Esophagus squamous epithelium (tissue), 5 donors: ENCODE data around the gene ZNF669. TPM values are rescaled to one million over a fixed set of nuclear protein-coding genes. Genes with fewer than 3 reads are reported as not detected.

Experiments used
- DNase-seq: peaks from one replicate; lab custom pipeline; 2025; lab: John Stamatoyannopoulos, UW
- H3K27ac ChIP-seq, 4 donors: fragments of 200-600 bp; sonication (generic); one replicate each; pipeline ENCODE4 v1.5.1; 2016 to 2019; ENCODE audit warnings: mild to moderate bottlenecking in 1 of 4
- H3K27me3 ChIP-seq, 4 donors: fragments of 200-600 bp; sonication (generic); 1 replicate in 3 of 4; 2 replicates in 1 of 4; pipeline versions ENCODE4 v1.5.1 to v1.6.0; 2017 to 2021; ENCODE audit warnings: antibody characterized with exemption in 1 of 4
- H3K36me3 ChIP-seq, 3 donors: fragments of 200-600 bp; sonication (generic); one replicate each; pipeline ENCODE4 v1.5.1; 2016 to 2019
- H3K4me1 ChIP-seq, 3 donors: fragments of 200-600 bp; sonication (generic); one replicate each; pipeline ENCODE4 v1.5.1; 2017 to 2019
- H3K4me3 ChIP-seq, 4 donors: fragments of 200-600 bp; sonication (generic); 1 replicate in 3 of 4; 2 replicates in 1 of 4; pipeline ENCODE4 v1.5.1; 2016 to 2019; ENCODE audit warnings: mild to moderate bottlenecking in 2 of 4, moderate library complexity in 1 of 4
- H3K9me3 ChIP-seq, 3 donors: fragments of 200-600 bp; sonication (generic); one replicate each; pipeline ENCODE4 v1.5.1; 2016 to 2019
- CTCF ChIP-seq, 6 experiments: fragments of 450-650 bp in 4 of 6; fragments of 200-600 bp in 2 of 6; sonication (generic) in 2 of 6; IDR thresholded peaks; one replicate each; pipeline ENCODE4 v1.5.1; 2016 to 2019; ENCODE audit warnings: antibody characterized with exemption in 6 of 6, mild to moderate bottlenecking in 4 of 6, moderate library complexity in 4 of 6
- POLR2A ChIP-seq, 4 donors: fragments of 450-650 bp; IDR thresholded peaks; one replicate each; pipeline ENCODE4 v1.6.1; 2017; ENCODE audit warnings: antibody characterized with exemption in 4 of 4, mild to moderate bottlenecking in 4 of 4, moderate library complexity in 3 of 4
- WGBS, 2 donors: methylation state at CpG; one replicate each; pipeline ENCODE4 v1.1.5; 2018; 5-methylcytosine and 5-hydroxymethylcytosine counted together
- intact Hi-C: fragments of 100-400 bp; cut with DNase I; formaldehyde crosslinking; loops from one replicate; pipeline ENCODE4 v1.15.0; 2022
- total RNA-seq, 4 donors: library from RNA; depleted of rRNA; stranded (reverse); fragments of >200 nt; gene quantifications; one replicate each; pipeline ENCODE4 v1.1.0, GENCODE V29; 2016
- donor health status: DM: yes; HTN: yes; CAD: no.

The ZNF669 gene
- total RNA-seq, 4 donors from 2014 or later, result 0.95 to 6.7 (median 3.2) TPM

DNA sequence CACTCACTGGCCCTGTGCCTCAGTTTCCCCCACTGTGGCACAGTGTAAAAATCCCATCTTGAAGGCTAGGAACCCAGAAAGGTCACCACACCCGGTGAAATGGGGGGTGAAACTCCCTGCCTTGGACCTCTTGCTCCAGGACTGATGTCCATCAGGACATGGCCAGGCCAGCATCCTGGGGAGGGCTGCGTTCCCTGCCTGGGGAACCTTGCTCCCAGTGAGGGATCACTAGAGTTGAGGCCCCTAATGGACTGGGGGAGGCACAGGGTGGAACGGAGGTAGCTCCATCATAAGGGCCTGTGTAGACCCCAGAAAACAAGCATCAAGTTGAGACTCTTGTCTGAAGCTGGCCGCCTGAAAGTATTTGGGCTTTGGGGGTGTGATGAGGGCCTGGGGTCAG, 15.2 kb downstream of the ZNF669 start:
- no peak overlapping the region for H3K27ac ChIP-seq
- no peaks in the 10 kb centered on the region for H3K27me3 ChIP-seq
- H3K4me1 ChIP-seq, result no peaks in the 10 kb centered on the region
- WGBS, 2 donors, result 82 to 83% methylated on average over 2 to 3 of the region's 4 CpGs
- no peaks in the 10 kb centered on the region for H3K9me3 ChIP-seq
- H3K4me3 ChIP-seq, result no peak overlapping the region
- TF ChIP-seq POLR2A (IDR thresholded peaks at IDR 0.05) (no peak), CTCF (IDR thresholded peaks at IDR 0.05) (no peak)
- H3K36me3 ChIP-seq, result no peaks in the 10 kb centered on the region
- intact Hi-C loops, result no loop called here
- no peak for DNase-seq

DNA sequence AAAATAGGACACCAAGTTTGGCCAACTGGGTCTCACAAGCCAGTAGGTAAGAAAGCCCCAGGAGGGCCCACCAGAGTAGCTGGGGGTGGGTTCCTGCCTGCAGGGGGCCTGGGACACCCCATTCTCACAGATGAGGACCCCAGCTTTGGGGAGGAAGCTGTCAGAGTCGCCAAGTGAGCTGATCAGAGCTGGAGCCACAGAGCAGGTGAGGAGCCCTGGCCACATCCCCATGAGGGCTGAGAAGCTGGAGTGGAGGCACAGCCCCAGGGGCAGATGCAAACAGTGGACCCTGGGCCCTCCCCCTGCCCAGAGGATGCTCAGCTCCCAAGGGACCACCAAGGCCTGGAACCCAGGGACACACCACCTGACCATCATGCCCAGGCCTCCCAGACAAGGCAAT, 16.9 kb downstream of the ZNF669 start:
- intact Hi-C loops, result no loop called here
- no peak for DNase-seq
- H3K4me1 ChIP-seq, result no peaks in the 10 kb centered on the region

GRCh38 chr1:247085310-247085709, 18.8 kb downstream of the ZNF669 start:
- no peak overlapping the region for H3K4me3 ChIP-seq
- H3K9me3 ChIP-seq, result no peaks in the 10 kb centered on the region
- intact Hi-C loops, result no loop called here
- TF ChIP-seq POLR2A (IDR thresholded peaks at IDR 0.05), result no peak
- TF ChIP-seq CTCF (IDR thresholded peaks at IDR 0.05), result no peak
- DNase-seq, result no peak
- WGBS, 2 donors, result 100% methylated on average over 2 of the region's 8 CpGs; no CpG with 5 or more reads in 1 of the 2 donors
- H3K27me3 ChIP-seq, result no peaks in the 10 kb centered on the region
- H3K36me3 ChIP-seq, result no peaks in the 10 kb centered on the region
- no peaks in the 10 kb centered on the region for H3K4me1 ChIP-seq
- no peak overlapping the region for H3K27ac ChIP-seq

More for the DNA sequence above, 16.9 kb downstream of the ZNF669 start:
- no peaks in the 10 kb centered on the region for H3K27me3 ChIP-seq
- no peak overlapping the region for H3K27ac ChIP-seq
- 10 to 71% methylated on average over 1 of the region's 1 CpG for WGBS, 2 donors
- no peaks in the 10 kb centered on the region for H3K9me3 ChIP-seq
- H3K36me3 ChIP-seq, result no peaks in the 10 kb centered on the region
- H3K4me3 ChIP-seq, result no peak overlapping the region
- no peak for TF ChIP-seq POLR2A (IDR thresholded peaks at IDR 0.05)
- TF ChIP-seq CTCF (IDR thresholded peaks at IDR 0.05), result no peak

GRCh38 chr1:247084771-247085170, 19.4 kb downstream of the ZNF669 start:
- H3K27me3 ChIP-seq, result no peaks in the 10 kb centered on the region
- no peaks in the 10 kb centered on the region for H3K9me3 ChIP-seq
- no peak overlapping the region for H3K4me3 ChIP-seq
- no peak for TF ChIP-seq CTCF (IDR thresholded peaks at IDR 0.05)
- TF ChIP-seq POLR2A (IDR thresholded peaks at IDR 0.05), result no peak
- H3K36me3 ChIP-seq, result no peaks in the 10 kb centered on the region
- no peak overlapping the region for H3K27ac ChIP-seq
- H3K4me1 ChIP-seq, result no peaks in the 10 kb centered on the region
- intact Hi-C loops, result no loop called here
- no peak for DNase-seq
- 90 to 94% methylated on average over 8 of the region's 8 CpGs for WGBS, 2 donors

DNA sequence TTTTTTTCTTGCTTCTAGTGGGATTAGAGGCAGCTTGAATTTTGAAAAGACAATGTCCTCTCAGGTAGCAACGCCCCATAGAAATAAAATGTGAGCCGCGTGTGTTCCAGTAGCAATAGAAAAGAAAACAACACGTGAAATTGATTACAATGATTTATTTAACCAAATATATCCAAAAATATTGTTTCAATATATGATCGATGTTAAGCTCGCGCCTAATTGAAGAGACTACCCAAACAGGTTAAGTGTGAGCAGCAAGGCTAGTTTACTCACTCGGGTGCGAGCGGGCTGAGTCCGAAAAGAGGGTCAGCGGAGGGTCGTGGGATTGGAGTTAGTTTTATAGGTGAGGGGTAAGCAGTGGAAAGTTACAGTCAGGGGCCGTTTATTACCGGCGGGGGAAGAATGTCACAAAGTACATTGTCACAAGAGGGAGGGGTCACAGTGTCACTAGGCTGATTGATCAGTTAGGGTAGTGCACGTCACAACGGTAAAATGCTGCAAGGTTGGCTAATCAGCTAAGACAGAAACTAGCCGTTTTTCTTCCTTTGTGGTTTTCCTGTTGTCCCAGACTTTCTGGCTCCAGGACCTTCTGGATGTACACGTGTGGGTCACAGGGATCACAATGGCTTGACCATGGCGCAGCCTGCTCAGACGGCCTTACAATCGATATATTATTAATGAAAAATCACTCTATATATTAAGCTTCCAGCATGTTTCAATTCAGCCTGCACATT, 24.8 kb downstream of the ZNF669 start:
- Histone ChIP-seq H3K4me3 (peak overlapping the region; percentile 64 to 78 (median 76)), H3K36me3 (no peaks in the 10 kb centered on the region), H3K4me1 (peaks cover 0 to 20% (median 6%) of the 10 kb centered on the region in 3 donors), H3K9me3 (no peaks in the 10 kb centered on the region), H3K27me3 (no peaks in the 10 kb centered on the region), H3K27ac (peak overlapping the region in 2 of 4 donors; percentile 83 to 84)
- no peak for TF ChIP-seq POLR2A (IDR thresholded peaks at IDR 0.05)
- no peak for TF ChIP-seq CTCF (IDR thresholded peaks at IDR 0.05)
- intact Hi-C loops, result no loop called here
- 41% methylated on average over 23 of the region's 23 CpGs for WGBS, 2 donors
- no peak for DNase-seq
